ENCODE results near the gene FIP1L1.

The FIP1L1 gene

GRCh38 chr4:53364624-53365023, 12.8 kb upstream of the FIP1L1 start:
- Histone ChIP-seq H3K4me3 (ENCODE audit: low read depth, low read length) (peak overlapping the region; percentile 93), H3K27ac (no peak overlapping the region)
- in situ Hi-C loops (cut with HindIII; ENCODE audit: low pct_ligation_motif_present, low sequenced_read_pairs): no loop called here

GRCh38 chr4:53365121-53365485, 12.3 kb upstream of the FIP1L1 start:
- no peak for TF ChIP-seq CTCF (IDR thresholded peaks at IDR 0.05; ENCODE audit: low read depth, low read length, missing control alignments)
- H3K36me3 ChIP-seq (replicated peaks): no peaks in the 10 kb centered on the region
- DNase-seq: no peak
- in situ Hi-C loops (cut with HindIII; ENCODE audit: low pct_ligation_motif_present, low sequenced_read_pairs): no loop called here
- peak overlapping the region; percentile 93 for H3K4me3 ChIP-seq (ENCODE audit: low read depth, low read length)
- H3K27ac ChIP-seq: peak overlapping the region; percentile 26
- peaks cover 2% of the 10 kb centered on the region for H3K27me3 ChIP-seq (replicated peaks)

More at GRCh38 chr4:53364624-53365023, 12.8 kb upstream of the FIP1L1 start:
- H3K36me3 ChIP-seq (replicated peaks): no peaks in the 10 kb centered on the region
- TF ChIP-seq CTCF (IDR thresholded peaks at IDR 0.05; ENCODE audit: low read depth, low read length, missing control alignments): no peak
- DNase-seq: no peak
- H3K27me3 ChIP-seq (replicated peaks): no peaks in the 10 kb centered on the region

- H3K27me3 ChIP-seq (replicated peaks): peaks cover 2% of the 10 kb centered on the region
- H3K4me3 ChIP-seq (ENCODE audit: low read depth, low read length): peak within 1 kb of the TSS; percentile 93
- peak; percentile 98 for DNase-seq
- TF ChIP-seq CTCF (IDR thresholded peaks at IDR 0.05; ENCODE audit: low read depth, low read length, missing control alignments): no peak
- H3K27ac ChIP-seq: peak within 1 kb of the TSS; percentile 26
- no peaks in the 10 kb centered on the region for H3K36me3 ChIP-seq (replicated peaks)
- in situ Hi-C loops (cut with HindIII; ENCODE audit: low pct_ligation_motif_present, low sequenced_read_pairs): no loop called here
Measured at GRCh38 chr4:53365486-53366300, 11.7 kb upstream of the FIP1L1 start, which contains the start of gene SCFD2. Gene SCFD2, minus strand, starts transcription at chr4:53366061.

- peak overlapping the region; percentile 93 for H3K4me3 ChIP-seq (ENCODE audit: low read depth, low read length)
- H3K27ac ChIP-seq: no peak overlapping the region
- peaks cover 2% of the 10 kb centered on the region for H3K27me3 ChIP-seq (replicated peaks)
- DNase-seq: no peak
- no peaks in the 10 kb centered on the region for H3K36me3 ChIP-seq (replicated peaks)
- no peak for TF ChIP-seq CTCF (IDR thresholded peaks at IDR 0.05; ENCODE audit: low read depth, low read length, missing control alignments)
- in situ Hi-C loops (cut with HindIII; ENCODE audit: low pct_ligation_motif_present, low sequenced_read_pairs): no loop called here
Measured at GRCh38 chr4:53366301-53366716, 11.1 kb upstream of the FIP1L1 start.

GRCh38 chr4:53367721-53368120, 9.7 kb upstream of the FIP1L1 start:
- no peak overlapping the region for H3K27ac ChIP-seq
- H3K27me3 ChIP-seq (replicated peaks): peaks cover 2% of the 10 kb centered on the region
- H3K4me3 ChIP-seq (ENCODE audit: low read depth, low read length): no peak overlapping the region
- in situ Hi-C loops (cut with HindIII; ENCODE audit: low pct_ligation_motif_present, low sequenced_read_pairs): no loop called here
- no peaks in the 10 kb centered on the region for H3K36me3 ChIP-seq (replicated peaks)
- DNase-seq: no peak
- TF ChIP-seq CTCF (IDR thresholded peaks at IDR 0.05; ENCODE audit: low read depth, low read length, missing control alignments): no peak
